ENCODE results near the gene MRPL30.
"Not testable (repeated sequence)": the region's sequence is repeated elsewhere in the genome, so short reads cannot be mapped to it uniquely, and the experiment has no call there.

Gene MRPL30

DNA sequence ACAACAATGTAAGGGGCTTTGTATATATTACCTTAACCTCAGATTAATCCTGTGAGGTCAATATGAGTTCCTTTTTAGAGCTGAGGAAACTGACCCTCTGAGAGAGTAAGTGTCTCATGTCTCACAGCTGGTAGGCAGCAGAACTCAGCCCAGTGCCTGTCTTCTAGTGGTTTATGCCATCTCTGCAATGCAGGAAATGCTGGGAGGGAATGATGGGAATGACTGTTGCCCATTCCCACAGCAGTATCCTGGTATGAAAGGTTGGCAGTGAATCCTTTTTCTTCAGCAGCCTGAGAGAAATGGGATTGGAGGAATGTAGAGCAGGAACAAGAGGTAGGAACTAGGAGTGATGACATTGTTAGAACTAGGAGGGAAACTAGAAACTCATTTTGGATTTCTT, 6.0 kb downstream of the MRPL30 start:
- DNase-seq: no peak

DNA sequence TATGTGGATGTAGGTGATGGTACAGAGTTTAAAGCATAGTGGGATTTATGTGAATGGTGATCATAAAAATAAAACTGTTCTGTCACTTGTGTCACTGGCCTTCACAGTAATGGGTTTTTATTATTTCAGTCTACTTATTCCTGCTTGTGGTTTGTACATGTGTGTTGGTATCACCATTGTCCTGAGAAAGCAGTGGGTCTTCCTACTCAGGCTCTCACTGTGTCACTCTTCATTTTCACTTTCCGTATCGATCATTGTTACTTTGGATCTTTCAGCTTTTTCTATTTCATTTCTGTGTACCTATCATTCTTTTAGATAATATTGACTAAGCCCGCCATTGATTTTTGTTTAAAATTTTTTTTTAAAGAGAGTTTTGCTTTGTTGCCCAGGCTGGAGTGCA, 7.4 kb downstream of the MRPL30 start:
- DNase-seq: no peak

DNA sequence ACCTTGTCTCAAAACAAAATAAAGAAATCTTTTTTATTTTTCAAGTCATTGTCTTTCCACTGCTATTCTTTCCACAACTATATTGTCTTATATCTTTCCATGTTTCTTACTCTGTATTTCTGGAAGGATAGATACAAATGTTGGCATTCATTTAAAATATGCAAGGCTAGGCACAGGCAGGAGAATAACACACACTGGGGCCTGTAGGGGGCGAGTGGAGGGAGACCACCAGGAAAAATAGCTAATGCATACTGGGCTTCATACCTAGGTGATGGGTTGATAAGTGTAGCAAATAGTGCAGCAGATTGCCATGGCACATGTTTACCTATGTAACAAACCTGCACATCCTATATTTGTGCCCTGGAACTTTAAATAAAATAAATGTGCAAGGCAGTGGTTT, 9.6 kb downstream of the MRPL30 start:
- no peak for DNase-seq

DNA sequence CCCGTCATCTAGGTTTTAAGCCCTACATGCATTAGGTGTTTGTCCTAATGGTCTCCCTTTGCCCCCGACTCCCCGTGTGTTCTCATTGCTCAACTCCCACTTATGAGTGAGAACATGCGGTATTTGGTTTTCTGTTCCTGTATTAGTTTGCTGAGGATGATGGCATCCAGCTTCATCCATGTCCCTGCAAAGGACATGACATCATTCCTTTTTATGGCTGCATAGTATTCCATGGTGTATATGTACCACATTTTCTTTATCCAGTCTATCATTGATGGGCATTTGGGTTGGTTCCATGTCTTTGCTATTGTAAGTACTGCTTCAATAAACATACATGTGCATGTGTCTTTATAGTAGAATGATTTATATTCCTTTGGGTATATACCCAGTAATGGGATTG, 11.4 kb downstream of the MRPL30 start:
- not testable (repeated sequence) for DNase-seq

DNA sequence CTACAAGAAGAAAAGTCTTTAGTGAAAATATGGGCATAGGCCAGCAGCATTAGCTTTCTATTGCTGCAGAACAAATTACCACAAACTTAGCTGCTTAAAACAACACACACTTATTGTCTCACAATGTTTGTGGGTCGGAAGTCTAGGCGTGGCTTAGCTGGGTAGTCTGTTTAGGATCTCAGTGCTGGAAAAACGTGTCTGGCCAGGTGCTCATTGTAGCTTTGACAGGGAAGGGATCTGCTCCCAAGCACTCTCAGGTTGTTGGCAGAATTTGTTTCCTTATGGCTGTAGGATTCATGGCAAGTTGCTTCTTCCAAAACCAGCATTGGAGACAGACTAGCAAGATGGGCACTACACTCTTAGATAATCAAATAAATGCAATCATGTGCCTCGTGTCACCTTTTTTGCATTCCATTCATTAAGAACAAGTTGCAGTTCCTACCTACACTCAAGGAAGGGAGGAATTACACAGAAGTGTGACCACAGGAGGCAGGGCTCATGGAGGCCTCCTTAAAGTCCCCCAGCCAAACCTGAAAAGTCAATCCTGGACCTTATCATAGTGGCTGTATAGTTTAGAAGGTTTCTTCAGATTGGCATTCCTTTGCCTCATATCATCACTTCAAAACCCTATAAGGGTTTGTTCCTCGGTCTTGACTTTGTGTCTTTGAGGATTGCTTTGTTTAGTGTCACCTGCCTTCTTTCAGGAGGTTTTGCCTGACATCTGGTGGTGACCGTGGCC, 17.3 kb downstream of the MRPL30 start:
- no peak for DNase-seq

DNA sequence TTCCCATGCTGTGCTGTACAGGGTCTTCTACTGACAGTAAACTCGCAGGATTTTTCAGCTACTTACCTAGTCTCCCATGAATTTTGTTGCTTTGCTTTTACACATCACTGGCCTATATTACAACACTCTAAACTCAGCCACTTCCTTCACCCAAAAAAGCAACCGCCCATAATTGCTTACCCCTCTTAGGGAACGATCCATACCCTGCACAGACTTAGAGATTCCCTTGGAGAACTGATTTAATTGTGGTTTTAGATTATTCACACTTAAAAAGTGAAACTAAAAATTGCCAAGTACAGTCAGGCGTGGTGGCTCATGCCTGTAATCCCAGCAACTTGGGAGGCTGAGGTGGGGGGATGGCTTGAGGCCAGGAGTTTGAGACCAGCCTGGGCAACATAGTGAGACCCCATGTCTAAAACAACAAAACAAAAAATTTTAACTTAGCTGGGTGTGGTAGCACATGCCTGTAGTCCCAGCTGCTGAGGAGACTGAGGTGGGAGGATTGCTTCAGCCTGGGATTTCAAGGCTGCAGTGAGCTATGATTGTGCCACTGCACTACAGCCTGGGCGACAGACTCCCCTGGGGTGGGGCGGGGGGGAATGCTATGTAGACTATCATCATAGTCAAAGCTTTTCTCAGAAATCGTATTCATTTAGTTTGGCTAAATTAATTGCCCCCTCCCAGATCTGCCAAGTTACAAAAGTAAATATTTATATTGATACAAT, 19.3 kb downstream of the MRPL30 start:
- DNase-seq: no peak

DNA sequence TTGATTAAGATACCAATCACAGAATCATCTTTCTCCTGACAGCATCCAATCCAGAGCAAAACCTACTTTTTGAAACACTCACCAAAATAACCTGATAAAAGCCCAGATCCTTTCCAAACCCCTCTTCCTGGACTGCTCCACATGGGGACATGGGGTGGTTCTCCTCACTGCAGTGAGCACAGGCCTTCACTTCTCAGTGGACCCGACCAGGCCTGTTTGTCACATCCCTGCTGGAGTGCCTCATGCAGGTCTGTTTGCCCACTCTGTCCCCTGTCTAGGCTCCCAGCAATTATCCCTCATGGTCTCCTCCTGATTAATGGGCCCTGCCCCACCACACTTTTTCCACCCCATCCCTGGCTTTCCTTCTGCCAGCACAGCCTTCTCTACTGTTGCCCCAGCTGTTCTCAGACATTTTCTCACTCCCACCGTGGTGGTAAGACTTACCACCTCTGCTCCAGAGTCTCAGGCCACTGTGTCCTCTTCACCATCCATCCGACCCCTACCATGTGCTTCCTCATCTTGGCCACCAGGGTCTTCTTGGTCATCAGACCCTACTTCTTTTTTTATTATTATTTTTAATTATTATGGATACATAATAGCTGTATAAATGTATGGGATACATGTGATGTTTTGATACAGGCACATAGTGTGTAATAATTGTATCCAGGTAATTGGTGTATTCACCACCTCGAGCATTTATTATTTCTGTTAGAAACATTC, 21.1 kb downstream of the MRPL30 start:
- DNase-seq: no peak

DNA sequence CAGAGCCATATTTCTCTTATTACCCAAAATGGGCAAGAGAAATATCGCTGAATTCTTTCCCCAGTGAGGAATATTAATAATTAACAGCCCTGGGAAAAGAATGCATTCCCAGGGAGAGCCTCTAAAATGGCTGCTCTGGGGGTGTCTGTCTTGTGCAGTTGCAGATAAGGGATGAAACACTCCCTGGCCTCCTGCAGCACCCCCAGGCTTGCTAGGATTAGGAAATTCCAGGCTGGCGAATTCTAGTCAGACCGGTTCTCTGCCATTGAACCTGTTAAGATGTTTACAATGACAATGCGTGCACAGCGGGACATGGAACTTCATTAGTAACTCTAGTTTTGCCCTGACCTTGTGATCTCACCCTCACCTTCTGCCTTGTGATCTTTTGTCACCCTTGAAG, 24.5 kb downstream of the MRPL30 start:
- DNase-seq: no peak

DNA sequence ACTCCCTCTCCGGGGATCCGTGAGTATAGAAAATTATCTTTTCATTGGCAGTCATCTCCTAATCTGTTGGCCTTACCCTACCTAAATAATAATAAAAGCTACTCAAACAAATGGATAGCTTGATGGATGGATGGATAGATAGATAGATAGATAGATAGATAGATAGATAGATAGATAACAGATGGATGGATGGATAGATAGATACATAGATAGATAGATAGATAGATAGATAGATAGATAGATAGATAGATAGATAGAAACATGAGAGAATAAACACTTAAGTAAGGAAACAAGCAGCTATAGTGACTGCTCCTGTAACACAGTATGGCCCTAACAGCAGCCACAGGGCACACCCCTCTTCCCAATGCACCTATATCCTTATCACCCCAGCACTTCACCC, 35.1 kb downstream of the MRPL30 start:
- DNase-seq: no peak

DNA sequence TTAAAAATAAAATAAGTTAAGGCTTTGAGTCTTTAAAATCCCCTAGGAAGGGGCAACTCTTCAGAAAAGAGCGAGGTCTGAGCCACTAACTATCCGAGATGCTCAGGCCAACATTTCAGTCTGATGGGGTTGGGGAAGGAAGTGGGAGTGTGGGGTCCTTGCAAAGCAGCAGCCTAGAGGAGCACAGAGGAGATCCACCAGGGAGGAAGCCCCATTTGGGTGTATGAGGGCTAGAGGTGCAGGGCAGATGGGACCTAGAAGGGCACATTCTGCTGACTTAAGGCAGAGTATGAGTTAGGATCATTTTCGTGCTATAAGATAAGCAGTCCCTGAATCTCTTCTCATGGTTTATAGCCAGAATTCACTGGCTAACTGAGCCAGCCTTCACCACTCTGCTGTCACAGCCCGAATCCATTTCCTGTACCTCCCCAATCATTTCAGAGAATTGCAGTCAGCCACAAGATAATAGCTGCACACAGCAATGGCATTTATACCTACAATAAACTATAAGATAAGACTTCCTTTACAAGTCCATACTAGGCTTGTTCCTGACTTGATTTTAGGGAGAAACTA, 37.0 kb downstream of the MRPL30 start:
- no peak for DNase-seq

DNA sequence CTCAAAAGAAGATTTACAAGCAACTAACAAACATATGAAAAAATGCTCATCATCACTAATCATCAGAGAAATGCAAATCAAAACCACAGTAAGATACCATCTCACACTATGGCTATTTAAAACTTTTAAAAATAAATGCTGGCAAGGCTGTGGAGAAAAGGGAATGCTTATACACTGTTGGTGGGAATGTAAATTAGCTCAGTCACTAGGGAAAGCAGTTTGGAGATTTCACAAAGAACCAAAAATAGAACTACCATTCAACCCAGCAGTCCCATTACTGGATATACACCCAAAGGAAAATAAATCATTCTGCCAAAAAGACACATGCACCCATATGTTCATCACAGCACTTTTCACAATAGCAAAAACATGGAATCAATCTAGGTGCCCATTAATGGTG, 52.2 kb downstream of the MRPL30 start:
- not testable (repeated sequence) for DNase-seq

DNA sequence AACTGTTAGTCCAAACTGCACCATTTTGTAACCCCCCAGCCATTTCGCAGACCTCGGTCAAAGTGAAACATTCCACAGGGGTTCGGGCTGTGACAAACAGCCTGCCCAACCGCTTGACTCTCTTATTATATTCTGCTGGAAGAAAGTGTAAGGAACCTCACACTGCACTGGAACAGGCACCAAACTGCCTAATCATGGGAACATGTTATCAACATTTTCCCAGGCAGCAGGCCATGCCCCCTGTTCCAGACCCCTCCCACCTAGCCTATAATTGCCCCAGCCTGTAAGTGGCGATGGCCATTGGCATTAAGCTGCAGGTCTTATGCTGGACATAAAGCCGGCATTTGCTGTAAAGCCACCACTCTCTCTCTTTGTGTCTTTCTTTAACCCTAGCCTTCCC, 57.6 kb downstream of the MRPL30 start:
- no peak for DNase-seq

DNA sequence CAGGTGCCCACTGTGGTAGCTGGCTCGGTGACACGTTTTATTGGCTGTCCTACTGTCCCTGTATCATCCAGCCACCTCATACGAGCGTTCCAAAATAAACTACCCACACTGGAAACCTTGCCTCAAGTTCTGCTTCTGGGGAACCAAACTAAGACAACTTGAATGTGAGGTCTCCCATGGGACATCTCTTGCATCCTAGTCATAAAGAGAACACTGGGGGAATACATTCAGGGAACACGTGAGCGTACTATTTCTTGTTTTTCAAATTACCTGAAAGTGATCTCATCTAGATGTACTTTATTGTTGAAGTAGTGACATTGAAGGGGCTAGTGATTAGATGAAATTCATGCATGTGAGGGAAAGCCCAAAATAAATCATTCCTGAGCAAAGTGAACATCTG, 59.4 kb downstream of the MRPL30 start:
- no peak for DNase-seq

DNA sequence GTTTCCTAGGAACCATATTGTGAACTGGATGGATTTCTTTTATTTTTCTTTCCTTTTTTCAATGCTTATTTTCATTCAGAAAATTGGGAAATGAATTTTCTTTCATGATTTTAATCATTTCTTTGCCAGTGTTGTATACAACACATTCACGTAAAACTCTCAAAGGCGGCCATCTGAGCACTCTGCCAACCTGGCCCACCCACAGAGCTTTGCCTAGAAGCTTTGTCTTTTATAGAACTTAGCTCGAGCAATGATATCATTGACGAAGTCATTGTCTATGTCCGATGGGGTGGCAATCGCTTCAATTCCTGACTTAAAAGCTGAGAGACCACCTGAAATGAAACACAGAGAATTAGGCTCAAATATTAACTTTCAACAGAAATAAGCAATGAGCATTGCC, 61.2 kb downstream of the MRPL30 start:
- DNase-seq: no peak

Measured in NK-92 treated with Interleukin-12 subunit alpha and Interleukin-12 subunit beta, amount 100 ng/mL, for 24 hours (cell line).